ENCODE results near the gene LRRC71. TPM values are rescaled to one million over a fixed set of nuclear protein-coding genes. Genes with fewer than 3 reads are reported as not detected.

LRRC71 gene
- total RNA-seq, 1 donor: 0.36 TPM

DNA sequence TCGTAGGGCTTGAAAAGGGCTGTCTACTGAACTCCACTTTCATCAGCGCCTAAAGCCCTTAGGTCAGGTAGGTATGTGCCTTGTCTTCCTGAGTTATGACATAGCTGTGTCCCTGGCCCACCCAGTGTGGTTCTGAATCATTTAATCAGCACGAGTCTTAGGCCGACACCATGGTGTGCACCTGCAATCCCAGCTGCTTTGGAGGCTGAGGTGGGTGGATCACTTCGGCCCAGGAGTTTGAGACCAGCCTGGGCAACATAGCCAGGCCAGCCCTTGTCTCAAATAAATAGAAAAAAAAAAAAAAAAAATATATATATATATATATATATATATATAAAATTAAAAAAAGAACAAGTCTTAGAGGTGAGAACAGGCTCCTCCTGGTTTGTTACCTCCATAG, 15.8 kb downstream of the LRRC71 start:
- Histone ChIP-seq H3K4me1 (ENCODE audit: insufficient read depth, low read length) (no peaks in the 10 kb centered on the region), H2AFZ (ENCODE audit: low read length) (no peak overlapping the region), H3K36me3 (ENCODE audit: insufficient read depth, low read length) (peaks cover 47% of the 10 kb centered on the region), H3K4me2 (ENCODE audit: insufficient read depth, low read length) (no peak overlapping the region), H4K20me1 (ENCODE audit: insufficient read depth, low read length) (no peaks in the 10 kb centered on the region), H3K4me3 (ENCODE audit: insufficient read depth, low read length) (no peak overlapping the region), H3K27me3 (ENCODE audit: insufficient read depth, low read length) (no peaks in the 10 kb centered on the region), H3K9me3 (ENCODE audit: low read depth, low read length) (no peaks in the 10 kb centered on the region), H3K27ac (ENCODE audit: low read depth, low read length) (no peak overlapping the region), H3K79me2 (ENCODE audit: insufficient read depth, low read length) (no peaks in the 10 kb centered on the region)
- TF ChIP-seq, protein P1, sequence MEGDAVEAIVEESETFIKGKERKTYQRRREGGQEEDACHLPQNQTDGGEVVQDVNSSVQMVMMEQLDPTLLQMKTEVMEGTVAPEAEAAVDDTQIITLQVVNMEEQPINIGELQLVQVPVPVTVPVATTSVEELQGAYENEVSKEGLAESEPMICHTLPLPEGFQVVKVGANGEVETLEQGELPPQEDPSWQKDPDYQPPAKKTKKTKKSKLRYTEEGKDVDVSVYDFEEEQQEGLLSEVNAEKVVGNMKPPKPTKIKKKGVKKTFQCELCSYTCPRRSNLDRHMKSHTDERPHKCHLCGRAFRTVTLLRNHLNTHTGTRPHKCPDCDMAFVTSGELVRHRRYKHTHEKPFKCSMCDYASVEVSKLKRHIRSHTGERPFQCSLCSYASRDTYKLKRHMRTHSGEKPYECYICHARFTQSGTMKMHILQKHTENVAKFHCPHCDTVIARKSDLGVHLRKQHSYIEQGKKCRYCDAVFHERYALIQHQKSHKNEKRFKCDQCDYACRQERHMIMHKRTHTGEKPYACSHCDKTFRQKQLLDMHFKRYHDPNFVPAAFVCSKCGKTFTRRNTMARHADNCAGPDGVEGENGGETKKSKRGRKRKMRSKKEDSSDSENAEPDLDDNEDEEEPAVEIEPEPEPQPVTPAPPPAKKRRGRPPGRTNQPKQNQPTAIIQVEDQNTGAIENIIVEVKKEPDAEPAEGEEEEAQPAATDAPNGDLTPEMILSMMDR (IDR thresholded peaks at IDR 0.05; ENCODE audit: extremely low read depth, low read depth, low read length): no peak
- DNase-seq (ENCODE audit: insufficient read length, low spot score, missing footprints): no peak

DNA sequence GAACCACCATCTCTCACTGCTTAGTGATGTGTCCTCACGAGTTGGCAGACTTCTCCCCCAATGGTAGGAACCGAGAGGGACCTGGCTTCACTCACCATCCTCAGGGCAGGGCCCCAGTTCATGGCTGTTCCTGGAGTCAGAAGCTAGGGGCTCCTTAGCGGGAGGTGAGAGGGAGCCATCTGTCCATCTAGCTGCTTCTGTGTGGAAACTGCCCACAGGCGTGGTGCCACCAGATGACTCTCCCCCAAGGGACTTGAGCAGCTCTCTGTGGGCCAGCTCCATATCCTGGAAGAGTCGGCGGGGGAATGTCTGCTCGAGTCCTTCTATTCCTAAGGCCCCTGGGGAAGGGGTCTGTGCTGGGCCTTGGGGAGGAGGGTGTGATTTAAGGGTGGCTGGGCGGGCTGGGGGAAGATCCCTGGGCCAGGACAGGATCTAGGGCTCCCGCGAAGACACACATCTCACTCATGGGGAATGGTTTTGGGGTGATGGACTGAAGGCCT, 16.3 kb downstream of the LRRC71 start:
- TF ChIP-seq, protein P1 (IDR thresholded peaks at IDR 0.05; ENCODE audit: extremely low read depth, low read depth, low read length): no peak
- peak; percentile 88 for DNase-seq (ENCODE audit: insufficient read length, low spot score, missing footprints)
- H3K27me3 ChIP-seq (ENCODE audit: insufficient read depth, low read length): no peaks in the 10 kb centered on the region

DNA sequence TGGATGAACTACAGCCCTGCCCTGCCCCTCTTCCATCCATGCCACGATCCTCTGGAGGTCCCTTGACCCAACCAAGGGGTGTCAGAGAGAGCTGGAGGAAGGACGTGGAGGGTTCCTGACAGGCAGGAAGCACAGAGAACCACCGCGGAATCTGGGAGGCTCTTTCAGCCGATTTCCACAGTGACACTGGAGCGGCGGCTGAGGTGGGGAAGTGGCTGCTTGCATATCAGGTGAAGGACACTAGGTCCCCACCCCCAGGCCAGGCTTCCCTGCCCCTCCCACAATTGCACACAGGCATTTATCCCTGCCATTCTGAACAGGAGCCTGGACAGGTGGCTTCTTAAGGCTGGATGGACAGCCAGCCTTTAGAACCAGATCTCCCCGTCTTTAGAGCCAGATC, 17.5 kb downstream of the LRRC71 start:
- H3K36me3 ChIP-seq (ENCODE audit: insufficient read depth, low read length): peaks cover 54% of the 10 kb centered on the region
- no peak overlapping the region for H2AFZ ChIP-seq (ENCODE audit: low read length)
- no peaks in the 10 kb centered on the region for H3K27me3 ChIP-seq (ENCODE audit: insufficient read depth, low read length)
- TF ChIP-seq, protein P1 (IDR thresholded peaks at IDR 0.05; ENCODE audit: extremely low read depth, low read depth, low read length): no peak
- H3K4me1 ChIP-seq (ENCODE audit: insufficient read depth, low read length): no peaks in the 10 kb centered on the region
- no peak for DNase-seq (ENCODE audit: insufficient read length, low spot score, missing footprints)
- no peaks in the 10 kb centered on the region for H3K9me3 ChIP-seq (ENCODE audit: low read depth, low read length)
- no peaks in the 10 kb centered on the region for H4K20me1 ChIP-seq (ENCODE audit: insufficient read depth, low read length)
- H3K4me3 ChIP-seq (ENCODE audit: insufficient read depth, low read length): no peak overlapping the region
- no peaks in the 10 kb centered on the region for H3K79me2 ChIP-seq (ENCODE audit: insufficient read depth, low read length)
- H3K4me2 ChIP-seq (ENCODE audit: insufficient read depth, low read length): no peak overlapping the region
- H3K27ac ChIP-seq (ENCODE audit: low read depth, low read length): no peak overlapping the region

More for the DNA sequence above, 16.3 kb downstream of the LRRC71 start:
- Histone ChIP-seq H3K27ac (ENCODE audit: low read depth, low read length) (no peak overlapping the region), H3K36me3 (ENCODE audit: insufficient read depth, low read length) (peaks cover 53% of the 10 kb centered on the region), H3K4me3 (ENCODE audit: insufficient read depth, low read length) (no peak overlapping the region), H3K9me3 (ENCODE audit: low read depth, low read length) (no peaks in the 10 kb centered on the region), H3K79me2 (ENCODE audit: insufficient read depth, low read length) (no peaks in the 10 kb centered on the region), H3K4me1 (ENCODE audit: insufficient read depth, low read length) (no peaks in the 10 kb centered on the region), H3K4me2 (ENCODE audit: insufficient read depth, low read length) (no peak overlapping the region), H4K20me1 (ENCODE audit: insufficient read depth, low read length) (no peaks in the 10 kb centered on the region), H2AFZ (ENCODE audit: low read length) (no peak overlapping the region)

DNA sequence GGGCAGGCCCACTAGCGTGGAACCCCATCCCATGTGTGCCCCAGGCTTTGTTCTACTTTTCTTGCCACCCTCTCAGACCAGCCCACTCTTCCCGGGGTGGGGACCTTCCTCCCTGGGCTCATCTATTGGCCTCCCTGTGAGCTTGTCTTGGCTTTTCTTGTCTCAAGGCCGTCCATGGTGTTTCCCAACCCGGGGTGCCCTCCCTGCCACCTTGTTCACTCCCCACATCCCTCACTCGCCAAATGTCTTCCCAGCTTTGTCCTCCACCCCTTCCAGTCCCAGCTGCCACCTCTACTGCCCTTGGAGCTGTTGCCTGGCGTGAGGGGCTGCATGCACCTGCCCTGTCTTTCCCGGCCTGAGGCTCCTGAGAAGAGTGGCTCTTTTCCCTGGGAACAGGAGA, 18.4 kb downstream of the LRRC71 start:
- peaks cover 60% of the 10 kb centered on the region for H3K36me3 ChIP-seq (ENCODE audit: insufficient read depth, low read length)
- H2AFZ ChIP-seq (ENCODE audit: low read length): no peak overlapping the region
- no peak overlapping the region for H3K27ac ChIP-seq (ENCODE audit: low read depth, low read length)
- H3K4me3 ChIP-seq (ENCODE audit: insufficient read depth, low read length): no peak overlapping the region
- H4K20me1 ChIP-seq (ENCODE audit: insufficient read depth, low read length): no peaks in the 10 kb centered on the region
- no peaks in the 10 kb centered on the region for H3K9me3 ChIP-seq (ENCODE audit: low read depth, low read length)
- H3K79me2 ChIP-seq (ENCODE audit: insufficient read depth, low read length): no peaks in the 10 kb centered on the region
- TF ChIP-seq, protein P1 (IDR thresholded peaks at IDR 0.05; ENCODE audit: extremely low read depth, low read depth, low read length): no peak
- no peaks in the 10 kb centered on the region for H3K27me3 ChIP-seq (ENCODE audit: insufficient read depth, low read length)
- H3K4me2 ChIP-seq (ENCODE audit: insufficient read depth, low read length): no peak overlapping the region
- peak; percentile 58 for DNase-seq (ENCODE audit: insufficient read length, low spot score, missing footprints)
- H3K4me1 ChIP-seq (ENCODE audit: insufficient read depth, low read length): no peaks in the 10 kb centered on the region

All from osteoblast (primary cell).